DOHH2 (cell line): ENCODE measurements around the gene PPM1M.
A peak's percentile ranks its signal among the peaks of the same experiment; 100 is the strongest.

Source experiments
- H3F3A ChIP-seq: fragments of 200-600 bp; sonication (generic), shearing (Covaris generic); 2 replicates; pipeline ENCODE4 v1.6.0; 2016; ENCODE audit warnings: antibody characterized with exemption, mild to moderate bottlenecking; ENCODE audit not compliant: control insufficient read depth, insufficient read depth
- H3K27ac ChIP-seq: fragments of 200-600 bp; sonication (generic); 2 replicates; pipeline ENCODE4 v1.5.1; 2014; ENCODE audit warnings: low read depth, mild to moderate bottlenecking, low read length, moderate library complexity
- H3K27me3 ChIP-seq: fragments of 200-600 bp; sonication (generic); 2 replicates; pipeline ENCODE4 v1.6.1; 2014; ENCODE audit warnings: mild to moderate bottlenecking, low read length, mixed read lengths; ENCODE audit not compliant: control insufficient read depth
- H3K36me3 ChIP-seq: fragments of 200-600 bp; sonication (generic); 2 replicates; pipeline ENCODE4 v1.6.1; 2014; ENCODE audit warnings: mild to moderate bottlenecking, low read length, moderate library complexity, mixed read lengths; ENCODE audit not compliant: control insufficient read depth
- H3K4me1 ChIP-seq: fragments of 200-600 bp; sonication (generic); 2 replicates; pipeline ENCODE4 v1.6.1; 2014; ENCODE audit warnings: mild to moderate bottlenecking, low read length, mixed read lengths; ENCODE audit not compliant: control insufficient read depth
- H3K4me2 ChIP-seq: fragments of 200-600 bp; sonication (generic); 2 replicates; pipeline ENCODE4 v1.6.0; 2014; ENCODE audit warnings: mild to moderate bottlenecking, low read length, moderate library complexity
- H3K4me3 ChIP-seq: fragments of 200-600 bp; sonication (generic); 2 replicates; pipeline ENCODE4 v1.5.1; 2014; ENCODE audit warnings: mild to moderate bottlenecking, low read length, mixed read lengths
- H3K79me2 ChIP-seq: fragments of 200-600 bp; sonication (generic); 2 replicates; pipeline ENCODE4 v1.6.1; 2014; ENCODE audit warnings: mild to moderate bottlenecking, low read length, mixed read lengths; ENCODE audit not compliant: control insufficient read depth
- H3K9me2 ChIP-seq: fragments of 200-600 bp; sonication (generic); replicated peaks from 2 replicates; pipeline ENCODE4 v1.6.1; 2014; ENCODE audit warnings: mild to moderate bottlenecking, low read length, mixed read lengths; ENCODE audit not compliant: control insufficient read depth
- H3K9me3 ChIP-seq: fragments of 200-600 bp; sonication (generic); 2 replicates; pipeline ENCODE4 v1.6.1; 2014; ENCODE audit warnings: antibody characterized with exemption, low read length, mixed read lengths; ENCODE audit not compliant: control insufficient read depth, insufficient read depth
- H4K20me1 ChIP-seq: fragments of 200-600 bp; sonication (generic); 2 replicates; pipeline ENCODE4 v1.6.0; 2014; ENCODE audit warnings: low read depth, mild to moderate bottlenecking, antibody characterized with exemption, low read length, moderate library complexity; ENCODE audit not compliant: control insufficient read depth, insufficient read depth
- CTCF ChIP-seq: fragments of 200-600 bp; sonication (generic); IDR thresholded peaks from one replicate; pipeline ENCODE4 v1.5.1; 2014; ENCODE audit warnings: antibody characterized with exemption, mild to moderate bottlenecking, low read depth, low read length; ENCODE audit not compliant: poor library complexity, severe bottlenecking
- EZH2phosphoT487 ChIP-seq: fragments of 200-600 bp; sonication (generic); IDR thresholded peaks from 2 replicates; pipeline ENCODE4 v1.6.1; 2017; ENCODE audit warnings: borderline replicate concordance, mild to moderate bottlenecking, antibody characterized with exemption, low read length, moderate library complexity, mixed read lengths

Gene PPM1M

GRCh38 chr3:52200981-52201679 is 44.4 kb upstream of the PPM1M start:
- Histone ChIP-seq H4K20me1 (no peaks in the 10 kb centered on the region; the same call in 1 of the 2 replicates), H3K9me3 (no peaks in the 10 kb centered on the region), H3K4me2 (no peak overlapping the region), H3K4me3 (no peak overlapping the region), H3K27me3 (no peaks in the 10 kb centered on the region), H3K4me1 (peaks cover 43% of the 10 kb centered on the region), H3K9me2 (no peaks in the 10 kb centered on the region), H3K36me3 (peaks cover 76% of the 10 kb centered on the region), H3K27ac (no peak overlapping the region), H3F3A (no peaks in the 10 kb centered on the region), H3K79me2 (peaks cover 16% of the 10 kb centered on the region)
- TF ChIP-seq EZH2phosphoT487 (no peak), CTCF (no peak)

GRCh38 chr3:52202384-52203077 is 43.0 kb upstream of the PPM1M start:
- TF ChIP-seq CTCF (no peak), EZH2phosphoT487 (no peak)

GRCh38 chr3:52203701-52204100 is 41.9 kb upstream of the PPM1M start:
- Histone ChIP-seq H3K36me3 (peaks cover 92% of the 10 kb centered on the region), H4K20me1 (no peaks in the 10 kb centered on the region; the same call in 1 of the 2 replicates), H3K4me2 (no peak overlapping the region), H3K9me2 (no peaks in the 10 kb centered on the region), H3K9me3 (no peaks in the 10 kb centered on the region), H3K27ac (no peak overlapping the region), H3K4me1 (peaks cover 31% of the 10 kb centered on the region), H3K4me3 (no peak overlapping the region), H3F3A (no peaks in the 10 kb centered on the region), H3K27me3 (no peaks in the 10 kb centered on the region), H3K79me2 (peaks cover 8% of the 10 kb centered on the region)
- no peak for TF ChIP-seq CTCF
- TF ChIP-seq EZH2phosphoT487 = no peak

More at GRCh38 chr3:52202384-52203077, 43.0 kb upstream of the PPM1M start:
- Histone ChIP-seq H4K20me1 (no peaks in the 10 kb centered on the region; the same call in 1 of the 2 replicates), H3K27me3 (no peaks in the 10 kb centered on the region), H3K36me3 (peaks cover 86% of the 10 kb centered on the region), H3K4me3 (peak overlapping the region; percentile 25; the same call in 1 of the 2 replicates), H3K27ac (no peak overlapping the region), H3F3A (no peaks in the 10 kb centered on the region), H3K9me2 (no peaks in the 10 kb centered on the region), H3K4me2 (peak overlapping the region; percentile 48), H3K79me2 (peaks cover 16% of the 10 kb centered on the region), H3K9me3 (no peaks in the 10 kb centered on the region), H3K4me1 (peaks cover 36% of the 10 kb centered on the region)
